ENCODE measurements around the gene OLFM3.

DNA sequence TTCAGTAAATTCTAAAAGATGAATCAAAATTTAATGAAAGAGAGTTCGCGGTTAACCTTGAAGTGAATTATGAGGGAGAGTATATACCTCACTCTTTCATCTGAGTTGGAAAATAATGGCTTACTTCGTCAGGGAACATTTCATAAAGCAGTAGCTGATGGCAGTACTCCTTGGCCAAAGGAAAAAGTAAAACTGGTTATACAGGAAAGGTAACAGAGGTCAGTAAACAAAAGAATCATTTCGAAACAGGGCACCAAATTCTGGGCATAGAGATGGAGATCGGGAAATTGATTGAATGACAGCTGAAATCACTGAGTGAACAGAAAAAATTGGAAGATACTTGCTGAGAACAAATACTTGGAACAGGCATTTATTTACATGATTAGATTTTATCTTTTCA lies 199.0 kb downstream of the OLFM3 start:
- TF ChIP-seq, protein P1, sequence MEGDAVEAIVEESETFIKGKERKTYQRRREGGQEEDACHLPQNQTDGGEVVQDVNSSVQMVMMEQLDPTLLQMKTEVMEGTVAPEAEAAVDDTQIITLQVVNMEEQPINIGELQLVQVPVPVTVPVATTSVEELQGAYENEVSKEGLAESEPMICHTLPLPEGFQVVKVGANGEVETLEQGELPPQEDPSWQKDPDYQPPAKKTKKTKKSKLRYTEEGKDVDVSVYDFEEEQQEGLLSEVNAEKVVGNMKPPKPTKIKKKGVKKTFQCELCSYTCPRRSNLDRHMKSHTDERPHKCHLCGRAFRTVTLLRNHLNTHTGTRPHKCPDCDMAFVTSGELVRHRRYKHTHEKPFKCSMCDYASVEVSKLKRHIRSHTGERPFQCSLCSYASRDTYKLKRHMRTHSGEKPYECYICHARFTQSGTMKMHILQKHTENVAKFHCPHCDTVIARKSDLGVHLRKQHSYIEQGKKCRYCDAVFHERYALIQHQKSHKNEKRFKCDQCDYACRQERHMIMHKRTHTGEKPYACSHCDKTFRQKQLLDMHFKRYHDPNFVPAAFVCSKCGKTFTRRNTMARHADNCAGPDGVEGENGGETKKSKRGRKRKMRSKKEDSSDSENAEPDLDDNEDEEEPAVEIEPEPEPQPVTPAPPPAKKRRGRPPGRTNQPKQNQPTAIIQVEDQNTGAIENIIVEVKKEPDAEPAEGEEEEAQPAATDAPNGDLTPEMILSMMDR (IDR thresholded peaks at IDR 0.05) = no peak
- no peak for TF ChIP-seq POLR2A (IDR thresholded peaks at IDR 0.05)

Measured in lower leg skin (tissue), 3 donors.